Muscle of leg (tissue), 11 donors: ENCODE data around the gene FAM237B. TPM values are rescaled to one million over a fixed set of nuclear protein-coding genes. Genes with fewer than 3 reads are reported as not detected.
A peak's percentile ranks its signal among the peaks of the same experiment; 100 is the strongest.

Source experiments
- DNase-seq: peaks from one replicate; pipeline ENCODE4 v3.0.0; 2013
- H3K27ac ChIP-seq: one replicate; pipeline ENCODE4 v1.5.1; 2013; ENCODE audit warnings: mild to moderate bottlenecking, low read length, control low read depth
- H3K27me3 ChIP-seq: one replicate; pipeline ENCODE4 v1.6.1; 2013; ENCODE audit warnings: low read length; ENCODE audit not compliant: control insufficient read depth, insufficient read depth
- H3K36me3 ChIP-seq: one replicate; pipeline ENCODE4 v1.6.1; 2013; ENCODE audit warnings: low read length; ENCODE audit not compliant: control insufficient read depth, insufficient read depth
- H3K4me1 ChIP-seq: one replicate; pipeline ENCODE4 v1.6.1; 2013; ENCODE audit warnings: low read length; ENCODE audit not compliant: control insufficient read depth, insufficient read depth
- H3K4me3 ChIP-seq: one replicate; pipeline ENCODE4 v1.5.1; 2013; ENCODE audit warnings: low read length, control low read depth
- H3K9me3 ChIP-seq: replicated peaks from 2 replicates; pipeline ENCODE4 v1.6.1; 2013; ENCODE audit warnings: low read depth, low read length; ENCODE audit not compliant: control insufficient read depth
- WGBS: methylation state at CpG from one replicate; pipeline ENCODE4 v1.1.5; 2013; ENCODE audit warnings: missing lambda C conversion rate; ENCODE audit not compliant: insufficient coverage; 5-methylcytosine and 5-hydroxymethylcytosine counted together
- polyA plus RNA-seq, 8 donors: library from polyadenylated mRNA; unstranded; fragments of 120-200 nt; gene quantifications; one replicate each; pipeline versions ENCODE4 v1.2.1 to v1.2.3, GENCODE V29; 2013; ENCODE audit warnings: inconsistent platforms in 1 of 8, low replicate concordance in 1 of 8; ENCODE audit not compliant: insufficient read length in 8 of 8, insufficient read depth in 1 of 8
- total RNA-seq: library from RNA; stranded (reverse); fragments of 120-200 nt; gene quantifications from one replicate; pipeline ENCODE4 v1.2.4, GENCODE V29; 2013

The FAM237B gene
- total and polyA plus RNA-seq, 9 donors: 0.03 to 0.08 (median 0.05) TPM; not detected in 6

DNA sequence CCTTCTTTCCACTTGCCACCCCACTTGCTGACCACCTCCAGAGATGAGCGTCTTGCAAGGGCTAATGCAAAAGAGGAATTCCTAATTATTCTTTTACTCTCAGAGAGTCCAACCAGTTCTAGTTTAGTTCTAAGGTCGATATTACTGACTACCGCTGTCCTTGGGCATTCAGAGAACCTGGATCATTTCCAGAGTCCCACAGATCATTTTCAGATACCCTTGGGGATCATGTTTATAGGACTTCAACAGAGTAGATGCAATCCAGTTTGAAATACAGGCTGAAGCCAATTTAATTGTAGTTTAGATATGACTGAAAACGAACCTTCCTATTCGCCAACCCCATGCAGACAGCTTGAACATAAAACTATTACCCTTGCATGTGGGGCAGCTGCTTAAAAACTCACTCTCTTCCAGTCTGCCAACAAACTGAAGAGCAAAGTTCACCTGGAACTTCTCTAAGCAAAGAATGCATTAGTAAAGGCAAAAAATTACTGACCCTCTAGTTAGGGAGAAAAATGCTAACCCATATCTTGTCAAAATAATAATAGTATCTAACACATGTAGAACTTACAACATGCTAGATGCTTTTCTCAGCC lies 53.7 kb downstream of the FAM237B start:
- no peak overlapping the region for H3K27ac ChIP-seq

DNA sequence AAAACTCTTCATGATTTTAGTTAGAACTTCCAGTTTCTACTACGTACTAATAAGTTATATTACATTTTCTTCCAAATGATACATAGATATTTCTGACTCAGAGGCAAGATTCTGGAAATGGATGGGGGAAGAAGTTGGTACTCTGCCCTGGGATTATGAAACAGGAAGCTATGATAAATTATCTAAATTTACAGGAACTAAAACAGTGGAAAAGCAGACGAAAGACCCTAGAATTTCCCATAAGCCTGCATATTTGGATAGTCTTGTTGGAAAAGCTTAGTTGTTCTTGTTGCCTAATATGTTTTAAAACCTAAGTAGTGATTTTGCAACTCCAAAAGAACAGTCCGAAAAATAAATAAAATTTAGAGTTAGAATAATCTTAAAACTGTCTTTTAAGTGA lies 54.3 kb downstream of the FAM237B start:
- Histone ChIP-seq H3K27me3 (no peaks in the 10 kb centered on the region), H3K27ac (no peak overlapping the region), H3K4me3 (no peak overlapping the region), H3K9me3 (no peaks in the 10 kb centered on the region), H3K4me1 (no peaks in the 10 kb centered on the region), H3K36me3 (no peaks in the 10 kb centered on the region)
- DNase-seq: peak; percentile 9
- no CpG with 5 or more reads among the region's 3 CpGs for WGBS

More for the DNA sequence above, 53.7 kb downstream of the FAM237B start:
- no peaks in the 10 kb centered on the region for H3K4me1 ChIP-seq
- H3K4me3 ChIP-seq: no peak overlapping the region
- DNase-seq: no peak
- H3K27me3 ChIP-seq: no peaks in the 10 kb centered on the region
- WGBS: 100% methylated on average over 1 of the region's 5 CpGs
- no peaks in the 10 kb centered on the region for H3K36me3 ChIP-seq
- no peaks in the 10 kb centered on the region for H3K9me3 ChIP-seq

Other genes starting within 250 kb of the FAM237B start
- gene STEAP1, start 166.8 kb downstream of the FAM237B start, total RNA-seq: 5.5 TPM
- gene STEAP1, start 166.8 kb downstream of the FAM237B start, polyA plus RNA-seq: 1 to 10 TPM; 1.2 to 6.3 (median 2.4) TPM
- 7.1 TPM for gene STEAP2, start 109.6 kb downstream of the FAM237B start, total RNA-seq
- 1 to 10 TPM; 1.9 to 5.9 (median 2.8) TPM for gene STEAP2, start 109.6 kb downstream of the FAM237B start, polyA plus RNA-seq
- 3.6 TPM for gene CFAP69, start 76.1 kb downstream of the FAM237B start, total RNA-seq
- 1 to 10 TPM; 1.6 to 4.9 (median 2.8) TPM for gene CFAP69, start 76.1 kb downstream of the FAM237B start, polyA plus RNA-seq
- 18.3 TPM for gene GTPBP10, start 25.4 kb upstream of the FAM237B start, total RNA-seq
- 10 to 100 TPM; 13.8 to 16.0 (median 15.5) TPM for gene GTPBP10, start 25.4 kb upstream of the FAM237B start, polyA plus RNA-seq
- 18.7 TPM for gene CLDN12, start 82.2 kb upstream of the FAM237B start, total RNA-seq
- gene CLDN12, start 82.2 kb upstream of the FAM237B start, polyA plus RNA-seq: 10 to 100 TPM; 15.2 to 20.6 (median 18.3) TPM
- gene PTTG1IP2, start 148.3 kb upstream of the FAM237B start, total RNA-seq: not detected
- gene PTTG1IP2, start 148.3 kb upstream of the FAM237B start, polyA plus RNA-seq: not detected